Heart left ventricle (tissue), 13 donors: Measurements from ENCODE around the gene PAQR5.

Source experiments
- POLR2A ChIP-seq, 2 donors: fragments of 450-650 bp; IDR thresholded peaks; one replicate each; pipeline ENCODE4 v1.6.1; 2017; ENCODE audit warnings: antibody characterized with exemption in 2 of 2, mild to moderate bottlenecking in 2 of 2, moderate library complexity in 2 of 2
- TF ChIP-seq, protein P1 (sequence below), 12 donors: fragments of 200-600 bp; sonication (generic) in 4 of 12; IDR thresholded peaks; one replicate each; pipeline versions ENCODE4 v1.5.0 to v1.8.0; 2018 to 2022; ENCODE audit warnings: antibody characterized with exemption in 12 of 12, mild to moderate bottlenecking in 5 of 12
- donor health status: ischemic (EF 13 %, LVEDD 7.1; RV severe dilation, severe dysfunction).
- donor health status: DM: no; HTN: yes; CAD: no.
- donor health status: DM: no; HTN: no; CAD: no.
- donor health status: ischemic (EF 25% LVEDD 6.9; RV normal size, moderate dysfunction).
- donor health status: ischemic (EF 25% LVEDD 5.7; RV mildly dilated, moderate dysfunction).
- donor health status: ischemic (EF 35%, LVEDD 5.7; RV mildly dilated, moderate dysfunction).
- donor health status: nonischemic (EF 11% LVEDD 7.7; RV severe dilation, severe dysfunction).
- donor health status: DM: yes; HTN: yes; CAD: no.
- donor health status: PGD.
- donor health status: ischemic (EF 29% LVEDD 5.4; RV normal size, mild dysfunction).
- donor health status: nonischemic (EF 23%, LVEDD 6.1; RV moderate dilation, normal function).

DNA sequence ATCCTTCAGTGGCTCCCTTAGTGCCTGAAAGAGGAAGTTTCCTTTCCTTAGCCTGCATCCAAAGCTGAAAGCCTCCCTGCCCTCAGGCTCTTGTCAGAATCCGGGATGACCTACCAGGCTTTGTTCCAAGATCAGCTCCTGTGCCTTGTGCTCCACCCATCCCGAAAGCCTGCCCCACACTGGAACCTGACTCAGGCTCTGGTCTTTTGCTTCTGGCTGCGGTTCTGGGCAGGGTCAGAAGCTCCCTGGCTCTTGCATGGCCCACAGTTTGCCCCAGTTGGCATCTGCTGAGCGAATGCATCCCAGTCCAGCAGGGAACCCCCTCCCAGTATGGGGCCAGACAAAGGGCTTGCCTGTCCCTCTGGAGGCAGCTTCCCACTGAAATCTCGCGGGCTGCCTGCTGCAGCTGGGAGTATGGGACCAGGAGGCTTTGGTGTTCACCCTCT, 89.6 kb downstream of the PAQR5 start:
- TF ChIP-seq, protein P1, sequence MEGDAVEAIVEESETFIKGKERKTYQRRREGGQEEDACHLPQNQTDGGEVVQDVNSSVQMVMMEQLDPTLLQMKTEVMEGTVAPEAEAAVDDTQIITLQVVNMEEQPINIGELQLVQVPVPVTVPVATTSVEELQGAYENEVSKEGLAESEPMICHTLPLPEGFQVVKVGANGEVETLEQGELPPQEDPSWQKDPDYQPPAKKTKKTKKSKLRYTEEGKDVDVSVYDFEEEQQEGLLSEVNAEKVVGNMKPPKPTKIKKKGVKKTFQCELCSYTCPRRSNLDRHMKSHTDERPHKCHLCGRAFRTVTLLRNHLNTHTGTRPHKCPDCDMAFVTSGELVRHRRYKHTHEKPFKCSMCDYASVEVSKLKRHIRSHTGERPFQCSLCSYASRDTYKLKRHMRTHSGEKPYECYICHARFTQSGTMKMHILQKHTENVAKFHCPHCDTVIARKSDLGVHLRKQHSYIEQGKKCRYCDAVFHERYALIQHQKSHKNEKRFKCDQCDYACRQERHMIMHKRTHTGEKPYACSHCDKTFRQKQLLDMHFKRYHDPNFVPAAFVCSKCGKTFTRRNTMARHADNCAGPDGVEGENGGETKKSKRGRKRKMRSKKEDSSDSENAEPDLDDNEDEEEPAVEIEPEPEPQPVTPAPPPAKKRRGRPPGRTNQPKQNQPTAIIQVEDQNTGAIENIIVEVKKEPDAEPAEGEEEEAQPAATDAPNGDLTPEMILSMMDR (IDR thresholded peaks at IDR 0.05), result no peak
- no peak for TF ChIP-seq POLR2A (IDR thresholded peaks at IDR 0.05)
